Upper lobe of left lung (tissue), 6 donors: Measurements from ENCODE around the gene ADAMTS10. TPM values are rescaled to one million over a fixed set of nuclear protein-coding genes. Genes with fewer than 3 reads are reported as not detected.
A peak's percentile ranks its signal among the peaks of the same experiment; 100 is the strongest.

Experiments
- ATAC-seq, 2 donors: fragments of 200-7000 bp; cut with Tn5 transposase; one replicate each; pipeline ENCODE4 v1.9.1; 2022; ENCODE audit warnings: mild to moderate bottlenecking in 2 of 2, moderate library complexity in 2 of 2; ENCODE audit not compliant: low FRiP score in 2 of 2
- DNase-seq, 2 donors: peaks; one replicate each; pipeline ENCODE4 v3.0.0-alpha.2; 2019 to 2020
- H3K27ac ChIP-seq, 4 donors: fragments of 200-600 bp; sonication (generic); one replicate each; pipeline ENCODE4 v1.5.1; 2016 to 2019
- H3K27me3 ChIP-seq, 4 donors: fragments of 200-600 bp; sonication (generic); one replicate each; pipeline ENCODE4 v1.5.1; 2017 to 2019
- H3K36me3 ChIP-seq, 4 donors: fragments of 200-600 bp; sonication (generic); one replicate each; pipeline ENCODE4 v1.5.1; 2016 to 2019
- H3K4me1 ChIP-seq, 4 donors: fragments of 200-600 bp; sonication (generic); one replicate each; pipeline ENCODE4 v1.5.1; 2018 to 2019
- H3K4me3 ChIP-seq, 4 donors: fragments of 200-600 bp; sonication (generic); one replicate each; pipeline ENCODE4 v1.5.1; 2017 to 2019; ENCODE audit warnings: mild to moderate bottlenecking in 2 of 4, moderate library complexity in 1 of 4
- H3K9me3 ChIP-seq, 4 donors: fragments of 200-600 bp; sonication (generic); one replicate each; pipeline ENCODE4 v1.5.1; 2018 to 2019
- CTCF ChIP-seq, 6 experiments: fragments of 450-650 bp in 4 of 6; fragments of 200-600 bp in 2 of 6; sonication (generic) in 2 of 6; IDR thresholded peaks; one replicate each; pipeline ENCODE4 v1.5.1; 2016 to 2019; ENCODE audit warnings: antibody characterized with exemption in 6 of 6
- EP300 ChIP-seq, 4 donors: sonication (generic); formaldehyde crosslinking; IDR thresholded peaks; one replicate each; pipeline ENCODE4 v1.5.1; 2017; ENCODE audit warnings: antibody characterized with exemption in 4 of 4, control low read depth in 2 of 4
- POLR2A ChIP-seq, 4 donors: fragments of 450-650 bp; IDR thresholded peaks; one replicate each; pipeline ENCODE4 v1.5.1; 2016 to 2017; ENCODE audit warnings: antibody characterized with exemption in 4 of 4, mild to moderate bottlenecking in 2 of 4
- POLR2AphosphoS5 ChIP-seq, 2 donors: sonication (generic); formaldehyde crosslinking; IDR thresholded peaks; one replicate each; pipeline ENCODE4 v1.5.1; 2017; ENCODE audit warnings: antibody characterized with exemption in 2 of 2
- WGBS, 2 donors: methylation state at CpG; one replicate each; pipeline ENCODE4 v1.1.5; 2017 to 2018; 5-methylcytosine and 5-hydroxymethylcytosine counted together
- total RNA-seq, 6 donors: library from RNA; depleted of rRNA in 4 of 6; stranded (reverse); fragments of >200 nt in 4 of 6; gene quantifications; one replicate each; pipeline versions ENCODE4 v1.1.0 to v1.2.1, GENCODE V29; 2016 to 2021
- donor health status: DM: no; HTN: no; CAD: no; lungs with moderate emphysema.
- donor health status: DM: no; HTN: yes; CAD: no; lungs with severe emphysema.

The ADAMTS10 gene
- total RNA-seq, 6 donors from 2014 or later, result 11.9 to 103 (median 19.8) TPM

DNA sequence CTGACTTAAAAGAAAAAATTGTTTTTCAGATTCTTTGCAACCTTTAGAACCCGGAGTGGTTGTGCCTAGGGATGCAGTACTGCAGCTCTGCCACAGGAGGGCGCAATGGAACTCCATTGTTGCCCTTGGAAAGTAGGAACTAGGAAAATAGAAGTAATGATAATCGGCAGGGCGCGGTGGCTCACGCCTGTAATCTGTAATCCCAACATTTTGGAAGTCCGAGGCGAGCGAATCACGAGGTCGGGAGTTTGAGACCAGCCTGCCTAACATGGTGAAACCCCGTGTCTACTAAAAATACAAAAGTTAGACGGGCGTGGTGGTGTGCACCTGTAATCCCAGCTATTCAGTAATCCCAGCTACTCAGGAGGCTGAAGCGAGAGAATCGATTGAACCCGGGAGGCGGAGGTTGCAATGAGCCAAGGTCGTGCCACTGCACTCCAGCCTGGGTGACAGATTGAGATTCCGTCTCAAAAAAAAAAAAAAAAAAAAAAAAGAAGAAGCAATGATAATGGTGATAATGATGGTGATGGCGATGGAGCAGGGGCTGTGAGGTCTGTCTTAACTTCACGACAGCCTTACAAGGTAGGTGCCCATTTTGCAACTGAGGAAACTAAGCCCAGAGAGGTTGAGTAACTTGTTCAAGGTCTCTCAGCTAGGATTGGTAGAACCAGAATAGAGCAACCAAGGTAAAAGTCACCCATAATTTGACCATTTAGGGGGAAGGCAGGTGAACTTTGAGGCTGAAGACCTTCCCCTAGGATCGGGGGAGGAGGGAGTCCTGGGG lies 5.5 kb upstream of the ADAMTS10 start:
- H3K27ac ChIP-seq, result no peak overlapping the region
- H3K4me3 ChIP-seq, result no peak overlapping the region
- no peaks in the 10 kb centered on the region for H3K27me3 ChIP-seq
- peaks cover 0 to 11% (median 5%) of the 10 kb centered on the region in 4 donors for H3K4me1 ChIP-seq
- DNase-seq (peak in 1 of 2 donors; percentile 75), ATAC-seq (peak; percentile 67 to 76)
- no peaks in the 10 kb centered on the region for H3K9me3 ChIP-seq
- WGBS, 2 donors, result 30 to 36% methylated on average over 22 to 23 of the region's 23 CpGs
- H3K36me3 ChIP-seq, result no peaks in the 10 kb centered on the region
- TF ChIP-seq POLR2A (IDR thresholded peaks at IDR 0.05) (no peak), CTCF (IDR thresholded peaks at IDR 0.05) (peak; percentile 67 to 92 (median 76))

DNA sequence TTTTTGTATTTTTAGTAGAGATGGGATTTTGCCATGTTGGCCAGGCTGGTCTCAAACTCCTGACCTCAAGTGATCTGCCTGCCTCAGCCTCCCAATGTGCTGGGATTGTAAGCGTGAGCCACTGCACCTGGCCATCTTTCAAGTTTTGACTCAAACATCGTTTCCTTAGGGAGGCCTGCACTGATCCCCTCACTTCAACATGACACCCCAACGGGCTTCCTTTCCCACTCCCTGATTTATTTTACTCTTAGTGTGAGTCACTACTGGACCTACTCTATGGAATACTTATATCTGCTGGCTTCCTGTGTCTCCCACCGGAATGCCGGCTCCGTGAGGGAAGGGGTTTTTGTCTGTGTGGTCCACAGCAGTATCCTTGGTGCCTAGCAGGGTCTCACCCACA lies 4.5 kb upstream of the ADAMTS10 start:
- no peak overlapping the region for H3K27ac ChIP-seq
- H3K4me3 ChIP-seq, result no peak overlapping the region
- H3K36me3 ChIP-seq, result no peaks in the 10 kb centered on the region
- H3K27me3 ChIP-seq, result no peaks in the 10 kb centered on the region
- H3K9me3 ChIP-seq, result no peaks in the 10 kb centered on the region
- no peak for DNase-seq
- no peak for ATAC-seq
- 24 to 31% methylated on average over 6 of the region's 6 CpGs for WGBS, 2 donors
- TF ChIP-seq POLR2A (IDR thresholded peaks at IDR 0.05), result no peak
- peaks cover 4 to 20% (median 8%) of the 10 kb centered on the region in 4 donors for H3K4me1 ChIP-seq

- WGBS, 2 donors, result 84 to 91% methylated on average over 2 of the region's 2 CpGs
Measured at GRCh38 chr19:8614455-8614854, 3.9 kb upstream of the ADAMTS10 start.

DNA sequence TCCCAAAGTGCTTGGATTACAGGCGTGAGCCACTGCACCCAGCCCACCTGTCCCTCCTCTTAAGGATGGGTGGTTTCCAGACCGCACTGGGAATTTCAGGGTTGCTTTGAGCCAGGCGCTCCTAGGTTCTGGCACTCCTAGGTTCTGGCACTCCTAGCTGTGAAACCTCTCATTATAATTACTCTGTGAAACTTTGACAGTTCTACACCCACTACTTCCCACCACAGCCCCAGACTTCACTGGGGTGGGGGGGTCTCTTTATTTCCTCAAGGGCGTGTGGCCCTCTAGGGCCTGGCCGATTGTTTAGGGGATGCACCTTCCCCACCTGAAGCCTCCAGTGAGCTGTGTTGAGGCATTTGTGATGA lies 2.3 kb upstream of the ADAMTS10 start:
- TF ChIP-seq CTCF (IDR thresholded peaks at IDR 0.05) (no peak), POLR2AphosphoS5 (IDR thresholded peaks at IDR 0.05) (no peak), EP300 (IDR thresholded peaks at IDR 0.05) (no peak), POLR2A (IDR thresholded peaks at IDR 0.05) (no peak)
- ATAC-seq, result no peak
- Histone ChIP-seq H3K9me3 (no peaks in the 10 kb centered on the region), H3K36me3 (no peaks in the 10 kb centered on the region), H3K4me3 (no peak overlapping the region), H3K27ac (no peak overlapping the region), H3K4me1 (peaks cover 19 to 41% (median 20%) of the 10 kb centered on the region in 4 donors), H3K27me3 (peaks cover 0 to 4% (median 1%) of the 10 kb centered on the region in 4 donors)
- DNase-seq, result no peak
- WGBS, 2 donors, result 53 to 63% methylated on average over 4 to 5 of the region's 5 CpGs

More at GRCh38 chr19:8614455-8614854, 3.9 kb upstream of the ADAMTS10 start:
- Histone ChIP-seq H3K9me3 (no peaks in the 10 kb centered on the region), H3K27me3 (peaks cover 0 to 1% (median 0%) of the 10 kb centered on the region in 4 donors), H3K36me3 (no peaks in the 10 kb centered on the region), H3K4me1 (peaks cover 9 to 25% (median 11%) of the 10 kb centered on the region in 4 donors), H3K27ac (no peak overlapping the region), H3K4me3 (no peak overlapping the region)
- no peak for ATAC-seq
- TF ChIP-seq CTCF (IDR thresholded peaks at IDR 0.05), result no peak
- no peak for TF ChIP-seq POLR2AphosphoS5 (IDR thresholded peaks at IDR 0.05)
- TF ChIP-seq POLR2A (IDR thresholded peaks at IDR 0.05), result no peak
- no peak for TF ChIP-seq EP300 (IDR thresholded peaks at IDR 0.05)
- no peak for DNase-seq

- no peaks in the 10 kb centered on the region for H3K9me3 ChIP-seq
- TF ChIP-seq CTCF (IDR thresholded peaks at IDR 0.05), result no peak
- no peak for TF ChIP-seq POLR2AphosphoS5 (IDR thresholded peaks at IDR 0.05)
- TF ChIP-seq EP300 (IDR thresholded peaks at IDR 0.05), result no peak
- no peak for TF ChIP-seq POLR2A (IDR thresholded peaks at IDR 0.05)
- H3K27ac ChIP-seq, result peak overlapping the region in 3 of 4 donors; percentile 42 to 89 (median 64)
- 29 to 36% methylated on average over 8 of the region's 12 CpGs for WGBS, 2 donors
- no peak overlapping the region for H3K4me3 ChIP-seq
- no peaks in the 10 kb centered on the region for H3K36me3 ChIP-seq
- peak in 1 of 2 donors; percentile 80 for ATAC-seq
- DNase-seq, result no peak
- peaks cover 0 to 4% (median 1%) of the 10 kb centered on the region in 4 donors for H3K27me3 ChIP-seq
- H3K4me1 ChIP-seq, result peaks cover 19 to 41% (median 20%) of the 10 kb centered on the region in 4 donors
Measured at GRCh38 chr19:8611877-8612806, 1.6 kb upstream of the ADAMTS10 start.
